HG03135 (cell line): Measurements from ENCODE around the gene PPP1R27.
A peak's percentile ranks its signal among the peaks of the same experiment; 100 is the strongest.
"Not testable (repeated sequence)": the region's sequence is repeated elsewhere in the genome, so short reads cannot be mapped to it uniquely, and the experiment has no call there.

Experiments used
- ATAC-seq: cut with Tn5 transposase; IDR thresholded peaks from one replicate; pipeline ENCODE4 v1.9.1; 2021; ENCODE audit warnings: mild to moderate bottlenecking, moderate library complexity; ENCODE audit not compliant: unreplicated experiment

The PPP1R27 gene

GRCh38 chr17:81842725-81843504 is 8.1 kb upstream of the PPP1R27 start:
- no peak for ATAC-seq

GRCh38 chr17:81842378-81842724 is 7.5 kb upstream of the PPP1R27 start:
- no peak for ATAC-seq

GRCh38 chr17:81841866-81842265 is 7.0 kb upstream of the PPP1R27 start:
- no peak for ATAC-seq

- no peak for ATAC-seq
These were observed 6.3 kb upstream of the PPP1R27 start for GRCh38 chr17:81840826-81841778.

- ATAC-seq = not testable (repeated sequence)
These were observed 5.2 kb upstream of the PPP1R27 start for GRCh38 chr17:81840059-81840458.

GRCh38 chr17:81839301-81839700 is 4.5 kb upstream of the PPP1R27 start:
- no peak for ATAC-seq

- no peak for ATAC-seq
These were observed 4.0 kb upstream of the PPP1R27 start for GRCh38 chr17:81838753-81839255.

- ATAC-seq = no peak
These were observed 2.8 kb upstream of the PPP1R27 start for GRCh38 chr17:81837641-81838040.

- no peak for ATAC-seq
These were observed 674 bp downstream of the PPP1R27 start for GRCh38 chr17:81833921-81834830.

- peak; percentile 61 for ATAC-seq
These were observed 1.5 kb downstream of the PPP1R27 start, which contains the start of gene MCRIP1 for GRCh38 chr17:81833160-81833920. MCRIP1 (minus strand) TSS chr17:81833291; CDS start chr17:81824506, 8,785 bp downstream.

GRCh38 chr17:81832608-81833159 is 2.2 kb downstream of the PPP1R27 start:
- peak; percentile 16 for ATAC-seq

GRCh38 chr17:81831957-81832607 is 2.8 kb downstream of the PPP1R27 start:
- peak; percentile 4 for ATAC-seq

GRCh38 chr17:81831563-81831956 is 3.3 kb downstream of the PPP1R27 start:
- ATAC-seq = no peak

GRCh38 chr17:81829858-81830257 is 5.0 kb downstream of the PPP1R27 start:
- ATAC-seq = no peak

- no peak for ATAC-seq
These were observed 6.2 kb downstream of the PPP1R27 start for GRCh38 chr17:81828656-81829055.

GRCh38 chr17:81825841-81826466 is 8.9 kb downstream of the PPP1R27 start:
- ATAC-seq = no peak

GRCh38 chr17:81824595-81824994 is 10.3 kb downstream of the PPP1R27 start:
- ATAC-seq = no peak

- ATAC-seq = no peak
These were observed 10.9 kb downstream of the PPP1R27 start for GRCh38 chr17:81823820-81824550.
